Measurements from ENCODE around the gene TRPM8.
"Not testable (repeated sequence)": the region's sequence is repeated elsewhere in the genome, so short reads cannot be mapped to it uniquely, and the experiment has no call there.

The TRPM8 gene

DNA sequence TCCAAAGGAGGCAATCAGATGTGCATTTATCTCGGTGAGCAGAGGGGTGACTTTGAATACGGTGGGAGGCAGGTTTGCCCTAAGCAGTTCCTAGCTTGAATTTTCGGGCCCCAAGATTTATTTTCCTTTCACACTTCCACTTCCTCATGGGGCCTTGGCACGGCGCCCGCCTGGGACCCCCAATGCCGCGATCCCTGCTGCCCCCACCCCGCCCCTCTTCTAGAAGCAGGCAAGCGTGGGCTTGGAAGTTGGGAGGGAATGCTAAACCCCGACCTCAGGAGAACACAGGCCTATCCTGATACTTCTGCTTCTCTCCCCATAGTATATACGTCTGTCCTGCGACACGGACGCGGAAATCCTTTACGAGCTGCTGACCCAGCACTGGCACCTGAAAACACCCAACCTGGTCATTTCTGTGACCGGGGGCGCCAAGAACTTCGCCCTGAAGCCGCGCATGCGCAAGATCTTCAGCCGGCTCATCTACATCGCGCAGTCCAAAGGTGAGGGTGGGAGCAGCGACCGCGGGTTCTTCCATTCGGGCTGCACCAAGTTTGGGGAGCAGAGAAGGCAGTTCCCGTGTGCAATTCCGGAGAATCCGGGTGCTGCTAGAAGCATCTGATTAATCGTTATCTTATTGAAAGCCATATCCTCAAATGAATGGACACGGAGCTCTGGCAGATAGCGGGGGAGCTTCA is 21.6 kb downstream of the TRPM8 start:
- peak in 1 of 2 experiments; percentile 10 for DNase-seq

DNA sequence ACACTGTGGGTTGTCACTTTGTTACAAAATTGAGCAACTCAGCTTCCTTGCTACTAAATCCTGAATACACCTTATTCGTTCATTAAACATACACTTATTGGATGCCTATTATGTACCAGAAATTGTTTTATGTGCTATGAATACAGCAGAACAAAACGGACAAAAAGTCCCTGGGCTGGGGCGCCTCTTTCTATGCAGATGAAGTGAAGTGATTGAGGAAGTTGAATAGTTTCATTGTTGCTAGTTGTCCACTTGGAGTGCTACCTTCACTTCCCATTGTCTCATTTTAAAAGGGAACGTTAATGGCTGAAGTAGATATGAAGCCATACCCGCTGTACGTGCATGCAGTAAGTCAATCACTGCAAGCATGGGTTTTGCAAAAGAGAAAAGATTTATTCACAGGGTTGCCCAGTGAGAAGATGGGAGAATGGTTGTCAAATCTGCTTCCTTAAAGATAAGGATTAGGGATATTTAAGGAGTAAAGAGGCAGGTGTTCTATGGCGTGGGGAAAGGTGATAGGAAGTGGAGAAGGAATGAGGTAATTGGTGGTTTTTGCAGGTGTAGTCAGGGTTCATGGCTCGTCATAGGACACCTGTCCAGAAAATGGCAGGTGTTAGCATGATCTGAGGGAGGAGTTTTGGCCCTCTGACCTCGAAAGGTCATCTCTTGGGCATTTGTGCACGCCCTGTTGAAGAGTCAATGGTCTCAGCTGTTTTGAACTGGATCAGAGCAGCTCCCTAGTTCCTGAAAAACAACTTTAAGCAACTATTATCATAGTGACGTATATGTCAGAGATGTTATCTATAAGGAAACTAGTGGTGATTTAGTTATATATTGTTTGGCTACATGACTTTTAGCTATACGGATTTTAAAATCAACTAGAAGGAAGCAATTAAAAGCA is 23.5 kb downstream of the TRPM8 start:
- DNase-seq: no peak

DNA sequence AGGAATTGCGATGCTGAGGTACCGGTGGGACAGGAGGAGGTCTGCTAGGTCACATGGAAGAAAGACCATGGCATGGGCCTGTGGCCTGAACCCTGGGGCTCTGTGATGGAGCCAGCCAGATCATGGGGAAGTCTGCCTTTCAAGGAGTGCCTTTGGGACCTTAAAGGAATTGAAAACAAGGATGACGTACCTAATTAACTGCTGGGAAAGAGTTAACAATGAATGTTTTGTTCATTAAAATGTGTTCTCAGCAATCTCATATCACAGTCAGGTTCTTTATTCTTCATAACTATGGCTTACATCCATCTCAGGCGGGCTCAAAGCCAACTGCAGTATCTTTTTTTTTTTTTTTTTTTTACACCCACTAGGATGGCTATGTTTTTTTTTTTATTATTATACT is 25.6 kb downstream of the TRPM8 start:
- no peak for DNase-seq

DNA sequence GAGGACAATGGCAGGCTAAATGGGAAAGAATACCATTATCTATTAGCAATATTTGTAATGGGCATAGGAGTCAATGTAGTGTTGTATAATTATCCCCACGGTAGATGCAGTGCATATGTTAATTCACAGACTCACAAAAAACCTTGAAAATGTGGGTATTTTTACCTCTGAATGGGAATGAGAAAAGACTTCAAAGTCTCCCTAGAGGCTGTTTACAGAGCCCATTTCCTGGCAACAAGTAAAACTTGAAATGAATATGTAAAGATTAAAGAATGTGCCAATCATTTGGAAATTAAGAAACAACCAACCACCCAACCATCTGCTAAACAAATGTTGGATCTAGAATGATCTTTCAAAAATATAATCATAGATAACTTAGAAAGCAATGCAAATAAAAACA is 27.1 kb downstream of the TRPM8 start:
- no peak for DNase-seq

DNA sequence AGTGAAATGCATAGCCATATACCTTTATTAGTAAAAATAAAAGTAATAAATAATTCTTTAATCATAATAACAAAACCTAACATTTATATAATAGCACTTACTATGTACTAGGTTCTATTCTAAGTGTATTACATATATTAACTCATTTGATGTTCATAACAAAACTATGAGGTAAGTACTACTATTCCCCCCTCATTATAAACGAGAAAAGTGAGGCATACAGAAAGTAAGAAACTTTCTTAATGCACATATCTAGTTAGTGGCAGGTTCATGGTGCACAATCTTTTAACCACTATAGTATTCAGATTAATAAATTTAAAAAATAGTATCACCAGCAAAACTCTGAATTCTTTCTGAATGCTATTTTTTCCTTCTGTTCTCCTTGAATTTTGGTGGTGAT is 27.5 kb downstream of the TRPM8 start:
- DNase-seq: no peak

DNA sequence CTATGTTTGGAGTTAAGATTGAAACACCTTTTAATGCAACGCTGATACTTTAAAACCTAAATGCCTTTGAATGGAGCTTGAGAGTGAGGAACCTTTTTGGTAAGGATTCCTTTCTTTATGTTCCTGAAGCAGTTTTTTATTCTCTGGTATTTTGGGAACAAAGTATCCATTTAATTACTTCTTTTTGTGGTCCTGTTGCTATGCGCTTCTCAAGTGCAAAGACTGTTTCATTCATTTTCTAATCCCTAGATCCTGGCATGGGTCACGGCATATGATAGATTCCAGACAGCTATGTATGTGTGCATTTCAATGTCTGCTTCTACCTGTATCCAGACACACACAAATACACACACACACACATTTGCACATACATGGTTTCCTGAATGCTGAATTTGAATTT is 28.0 kb downstream of the TRPM8 start:
- no peak for DNase-seq

DNA sequence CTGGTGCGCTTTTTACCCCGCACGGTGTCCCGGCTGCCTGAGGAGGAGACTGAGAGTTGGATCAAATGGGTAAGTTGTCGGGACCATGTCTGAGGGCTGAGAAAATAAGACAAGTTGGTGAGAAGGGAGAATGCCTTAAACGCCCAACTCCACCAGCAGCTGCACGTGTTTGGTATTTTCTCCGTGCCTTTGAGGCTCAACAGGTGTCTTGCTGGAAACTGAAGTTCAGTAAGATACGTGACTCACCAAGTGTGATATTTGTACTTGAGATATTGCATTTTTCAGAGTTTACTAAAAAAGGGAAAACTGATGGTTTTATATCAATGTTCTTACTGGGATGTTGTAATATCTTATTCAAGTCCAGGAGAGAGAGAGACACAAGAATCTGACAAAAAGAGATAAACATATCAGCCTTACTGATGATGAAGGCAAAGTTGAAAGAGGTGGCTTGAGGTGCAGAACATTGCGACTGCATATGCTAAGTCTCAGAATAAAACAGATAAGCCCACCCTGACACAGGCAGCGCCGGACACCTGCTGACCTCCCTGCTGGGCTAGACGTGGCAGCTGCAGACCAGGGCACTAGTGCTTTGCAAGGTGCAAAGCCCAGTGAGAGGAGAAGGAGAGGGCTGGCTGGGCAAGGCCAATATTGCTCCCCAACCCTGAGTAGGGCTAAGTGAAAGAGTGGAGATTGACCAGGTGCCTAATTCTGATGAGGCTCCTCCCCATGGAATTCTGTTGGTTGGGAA is 33.1 kb downstream of the TRPM8 start:
- DNase-seq: no peak

DNA sequence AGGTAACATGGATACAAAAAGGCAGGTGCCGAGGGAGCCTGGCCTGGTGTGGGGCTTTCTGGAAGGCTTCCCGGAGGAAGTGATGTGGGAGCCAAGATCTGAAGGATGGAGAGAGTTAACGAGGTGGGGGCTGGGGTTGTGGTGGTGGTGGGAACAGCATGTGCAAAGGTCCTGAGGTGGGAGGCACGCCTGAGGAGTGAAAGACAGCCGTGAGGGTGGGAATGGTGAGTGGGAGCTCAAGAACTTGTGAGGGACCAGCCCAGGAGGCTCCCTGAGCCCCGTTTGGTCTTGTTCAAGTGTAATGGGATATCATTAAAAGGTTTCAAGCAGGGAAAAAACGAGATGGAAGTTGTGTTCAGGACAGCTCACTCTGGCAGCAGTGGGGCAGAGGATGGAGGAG is 35.2 kb downstream of the TRPM8 start:
- DNase-seq: no peak

DNA sequence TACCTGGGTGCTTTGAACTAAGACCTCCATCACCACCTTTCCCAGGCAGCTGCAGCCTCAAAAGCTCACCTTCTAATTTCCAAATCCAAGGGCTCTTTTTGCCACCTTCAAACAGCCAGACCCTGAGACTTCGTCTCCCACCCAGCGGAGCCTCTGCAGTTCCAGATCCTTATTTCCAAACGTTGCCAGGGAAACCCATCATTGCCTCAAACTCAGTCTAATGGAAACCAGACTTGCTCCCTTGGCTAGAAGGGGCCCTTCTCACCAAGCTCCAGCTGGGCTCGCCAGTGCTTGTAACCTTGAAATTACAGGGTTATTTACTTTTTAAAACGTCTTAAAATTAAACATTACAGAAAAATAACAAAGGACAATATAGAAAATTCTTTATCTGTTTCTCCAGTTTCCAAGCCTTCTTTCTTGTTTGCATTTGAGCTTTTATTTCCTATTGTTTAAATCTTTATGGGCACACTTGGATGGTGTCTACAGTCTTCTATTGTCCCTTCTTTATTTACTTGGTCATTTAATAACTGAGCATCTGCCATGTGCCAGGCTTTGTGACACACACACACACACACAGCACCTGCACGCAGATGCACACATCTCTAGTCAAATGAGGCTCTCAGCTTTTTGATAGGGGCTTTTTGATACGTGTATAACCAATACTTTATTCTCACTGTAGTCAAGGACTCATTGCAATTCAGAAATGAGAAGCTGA is 36.1 kb downstream of the TRPM8 start:
- DNase-seq: no peak

DNA sequence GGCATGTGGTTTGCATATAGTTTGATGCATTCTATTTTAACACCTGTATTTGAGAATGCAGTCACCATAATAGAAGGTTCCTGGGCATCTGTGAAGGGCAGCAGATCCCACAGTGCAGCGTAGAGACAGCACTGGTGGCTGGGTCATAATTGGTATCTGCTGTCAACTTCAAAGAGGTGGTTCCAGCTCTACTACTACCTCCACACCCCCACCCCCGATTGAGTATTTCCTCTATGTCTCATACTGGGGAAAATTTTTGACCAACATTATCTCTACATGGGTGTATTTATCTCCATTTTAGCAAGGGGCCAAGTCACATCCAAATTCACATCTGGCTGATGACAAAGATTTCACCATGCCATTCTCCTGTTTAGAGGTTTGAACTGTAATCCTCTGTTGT is 43.0 kb downstream of the TRPM8 start:
- DNase-seq: no peak

DNA sequence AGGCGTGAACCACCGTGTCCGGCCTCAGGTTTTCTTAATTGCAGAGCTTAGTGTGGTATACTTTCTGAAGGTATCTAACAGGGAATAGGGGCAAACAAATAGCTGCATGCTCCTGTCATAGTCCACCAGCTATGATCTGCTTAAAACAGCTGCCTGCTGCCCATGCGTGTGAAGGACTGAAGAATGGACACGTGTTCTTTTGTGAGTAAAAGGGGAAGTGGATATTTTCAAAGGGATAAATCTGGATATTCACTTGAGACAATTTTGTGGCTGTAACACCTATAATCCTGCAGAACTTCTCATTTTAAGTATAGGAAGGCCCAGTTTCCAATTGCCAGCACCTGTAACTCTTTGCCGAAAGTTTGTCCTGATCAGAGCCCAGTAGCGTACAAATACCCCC is 44.7 kb downstream of the TRPM8 start:
- DNase-seq: no peak

DNA sequence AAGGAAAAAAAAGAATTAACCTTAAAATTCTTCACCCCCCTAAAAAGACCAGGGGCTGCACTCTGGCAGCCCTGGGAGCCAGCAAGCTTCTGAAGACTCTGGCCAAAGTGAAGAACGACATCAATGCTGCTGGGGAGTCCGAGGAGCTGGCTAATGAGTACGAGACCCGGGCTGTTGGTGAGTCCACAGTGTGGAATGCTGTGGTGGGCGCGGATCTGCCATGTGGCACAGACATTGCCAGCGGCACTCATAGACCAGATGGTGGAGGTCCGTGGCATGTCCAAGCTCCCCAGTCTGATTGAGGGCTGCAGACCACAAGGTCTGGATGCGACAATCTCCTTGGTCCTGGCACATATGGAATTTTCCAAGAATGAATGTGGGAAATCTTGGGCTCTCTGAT is 47.4 kb downstream of the TRPM8 start:
- DNase-seq: no peak

DNA sequence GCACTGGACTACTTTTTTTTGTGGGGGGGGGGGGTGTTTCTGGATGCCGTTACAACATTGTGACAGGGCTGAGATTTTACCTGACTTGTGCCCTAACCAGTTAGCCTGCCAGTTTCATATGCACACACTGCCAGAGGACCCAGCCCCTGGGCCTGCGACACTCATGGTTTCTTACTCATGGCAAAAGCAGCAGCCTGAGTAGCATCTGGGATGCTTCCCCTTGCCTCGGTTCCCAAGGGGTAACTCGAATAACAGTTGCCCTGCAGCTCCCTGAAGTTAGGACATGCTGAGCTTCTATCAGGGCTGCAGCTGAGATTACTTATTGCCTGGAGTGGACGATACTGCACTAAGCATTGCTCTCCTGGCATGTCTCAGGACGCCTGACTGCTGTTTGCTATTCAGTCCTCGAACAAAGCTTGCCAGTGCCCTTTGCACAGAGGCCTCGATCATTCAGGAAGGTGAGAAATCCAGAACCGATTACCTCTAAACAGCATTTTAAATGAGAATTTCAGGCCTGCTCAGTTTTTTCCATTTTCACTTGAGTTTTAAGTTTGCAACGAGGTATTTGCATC is 47.9 kb downstream of the TRPM8 start:
- DNase-seq: no peak

DNA sequence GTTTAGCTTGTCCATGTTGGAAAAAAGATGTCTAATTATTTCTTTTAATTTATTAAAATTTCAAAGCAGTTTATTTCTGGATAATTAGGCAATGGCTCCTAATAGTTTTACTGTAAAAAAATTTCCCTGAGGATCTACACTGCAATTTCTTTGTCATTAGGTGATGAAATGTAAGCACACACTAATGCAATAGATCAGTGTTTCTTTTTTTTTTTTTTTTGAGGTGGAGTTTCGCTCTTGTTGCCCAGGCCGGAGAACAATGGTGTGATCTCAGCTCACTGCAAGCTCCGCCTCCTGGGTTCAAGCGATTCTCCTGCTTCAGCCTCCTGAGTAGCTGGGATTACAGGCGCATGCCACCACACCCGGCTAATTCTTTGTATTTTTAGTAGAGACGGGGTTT is 48.5 kb downstream of the TRPM8 start:
- DNase-seq: not testable (repeated sequence)

DNA sequence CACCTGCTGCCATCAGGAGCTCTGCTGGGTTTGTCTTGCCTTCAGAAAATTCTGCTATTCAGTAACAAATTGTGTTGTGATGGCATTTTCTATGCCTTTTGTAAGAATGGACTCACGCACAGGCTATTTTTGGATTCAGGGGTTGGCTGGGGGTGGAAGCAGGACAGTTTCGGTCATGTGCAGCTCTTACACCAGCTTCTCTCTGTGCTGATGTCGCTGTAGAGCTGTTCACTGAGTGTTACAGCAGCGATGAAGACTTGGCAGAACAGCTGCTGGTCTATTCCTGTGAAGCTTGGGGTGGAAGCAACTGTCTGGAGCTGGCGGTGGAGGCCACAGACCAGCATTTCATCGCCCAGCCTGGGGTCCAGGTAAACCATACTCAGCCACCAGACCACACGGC is 49.2 kb downstream of the TRPM8 start:
- DNase-seq: no peak

DNA sequence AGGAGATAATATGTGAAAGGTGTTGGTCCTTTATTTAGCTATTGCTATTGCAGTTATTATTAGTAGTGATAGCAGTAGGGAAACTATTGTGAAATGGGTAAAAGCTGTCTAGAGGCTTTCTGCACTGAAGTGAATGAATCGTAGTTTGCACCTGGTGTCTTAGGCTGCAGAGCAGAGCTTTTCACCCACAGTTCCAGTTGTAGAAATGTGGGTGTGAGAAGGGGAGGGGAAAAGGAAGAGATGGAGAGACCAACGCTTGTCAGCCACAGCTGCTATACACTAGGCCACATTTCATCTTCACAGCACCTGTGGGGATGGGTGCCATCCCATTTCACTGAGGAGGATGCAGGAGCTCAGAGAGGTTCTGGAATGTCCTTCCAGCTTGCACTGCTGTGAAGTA is 50.0 kb downstream of the TRPM8 start:
- no peak for DNase-seq

DNA sequence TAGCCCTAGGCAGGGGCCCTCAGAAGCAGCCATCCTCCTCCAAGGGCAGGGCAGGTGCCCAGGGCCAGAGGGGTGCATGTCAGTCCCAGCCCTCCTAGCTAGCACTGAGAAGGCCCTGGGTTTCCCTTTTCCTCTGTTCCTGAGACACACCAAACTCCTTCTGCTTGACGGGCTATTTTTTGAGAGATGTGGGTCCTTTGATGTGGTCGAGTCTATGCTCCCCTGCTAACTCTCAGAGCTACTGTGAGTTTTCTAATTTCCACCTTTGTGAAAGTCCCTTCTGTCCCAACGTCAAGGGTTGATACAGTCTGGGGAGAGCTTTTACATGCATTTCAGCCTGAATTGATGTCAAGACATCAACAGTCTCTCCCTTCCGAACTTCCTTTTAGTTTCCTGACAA is 51.4 kb downstream of the TRPM8 start:
- DNase-seq: no peak

DNA sequence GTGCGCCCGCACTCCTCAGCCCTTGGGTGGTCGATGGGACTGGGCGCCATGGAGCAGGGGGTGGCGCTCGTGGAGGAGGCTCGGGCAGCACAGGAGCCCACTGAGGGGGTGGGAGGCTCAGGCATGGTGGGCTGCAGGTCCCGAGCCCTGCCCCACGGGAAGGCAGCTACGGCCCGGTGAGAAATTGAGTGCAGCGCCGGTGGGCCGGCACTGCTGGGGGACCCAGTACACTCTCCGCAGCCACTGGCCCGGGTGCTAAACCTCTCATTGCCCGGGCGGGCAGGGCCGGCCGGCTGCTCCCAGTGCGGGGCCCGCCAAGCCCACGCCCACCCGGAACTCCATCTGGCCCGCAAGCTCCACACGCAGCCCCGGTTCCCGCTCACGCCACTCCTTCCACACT is 55.3 kb downstream of the TRPM8 start:
- DNase-seq: not testable (repeated sequence)

DNA sequence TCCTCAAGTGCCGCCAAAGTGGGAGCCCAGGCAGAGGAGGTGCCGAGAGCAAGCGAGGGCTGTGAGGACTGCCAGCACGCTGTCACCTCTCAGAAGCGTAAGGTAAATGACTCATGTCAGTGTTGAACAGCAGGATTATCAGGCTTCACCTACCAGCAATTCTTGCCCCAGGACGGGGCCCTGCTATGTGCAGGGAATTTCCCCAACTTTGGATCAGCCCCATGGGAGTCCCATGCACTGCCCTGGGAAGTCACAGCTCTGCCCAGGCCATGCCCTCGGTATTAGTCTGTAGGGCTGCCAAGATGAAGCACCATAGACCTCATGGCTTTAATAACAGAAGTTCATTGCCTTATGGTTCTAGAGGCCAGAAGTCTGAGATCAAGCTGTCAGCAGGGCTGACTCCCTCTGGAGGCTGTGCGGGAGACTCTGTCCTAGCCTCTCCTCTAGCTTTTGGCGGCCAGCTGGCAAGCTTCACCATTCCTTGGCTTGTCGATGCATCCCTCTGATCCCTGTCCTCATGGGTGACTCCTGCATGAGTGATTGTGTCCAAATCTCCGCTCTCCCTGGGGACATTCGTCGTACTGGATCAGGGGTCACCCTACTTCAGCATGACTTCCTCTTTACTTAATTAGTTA is 55.9 kb downstream of the TRPM8 start:
- no peak for DNase-seq

DNA sequence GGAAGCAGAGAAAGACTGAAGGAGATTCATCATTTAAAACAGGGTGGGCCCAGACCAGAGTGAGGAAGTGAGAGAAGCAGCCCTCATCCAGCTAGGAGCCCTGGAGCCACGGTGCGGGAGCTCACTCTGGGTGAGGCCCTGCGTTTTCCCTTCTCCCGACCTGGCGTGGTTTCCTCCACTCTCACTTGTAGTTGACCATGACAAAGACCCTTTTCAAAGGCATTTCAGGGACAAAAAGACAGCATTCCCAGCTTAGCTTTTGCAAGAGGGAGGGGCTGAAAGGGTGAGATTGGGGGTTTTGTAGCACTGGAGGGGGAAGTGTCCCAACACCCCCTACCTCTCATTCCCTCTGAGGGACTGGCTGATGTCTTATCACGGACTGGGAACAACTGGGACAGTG is 56.6 kb downstream of the TRPM8 start:
- DNase-seq: no peak

DNA sequence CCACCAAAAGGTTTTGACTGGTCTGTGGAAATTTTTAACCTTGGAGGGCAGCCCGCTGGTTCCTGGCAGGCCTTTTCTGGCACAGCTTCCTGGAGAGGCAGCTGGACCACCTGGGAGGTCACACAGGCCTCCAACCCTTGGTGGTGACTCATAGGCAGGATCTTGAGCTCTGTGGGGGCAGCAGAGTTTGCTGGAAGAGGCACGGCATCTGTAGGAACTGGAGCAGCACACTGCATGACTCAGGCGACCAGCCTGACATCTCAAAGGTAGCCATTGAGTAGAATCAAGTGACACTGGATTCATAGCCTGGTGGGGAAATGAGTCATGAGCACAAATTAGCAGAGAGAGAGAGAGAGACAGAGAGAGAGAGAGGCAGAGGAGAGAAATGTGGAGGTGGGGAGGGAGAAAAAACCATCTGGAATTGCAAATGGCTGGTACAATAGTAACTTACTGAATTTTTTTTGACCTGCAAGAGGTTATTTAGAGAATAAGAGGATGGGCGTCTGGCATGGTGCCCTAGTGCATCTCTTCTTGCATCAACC is 57.4 kb downstream of the TRPM8 start:
- no peak for DNase-seq

DNA sequence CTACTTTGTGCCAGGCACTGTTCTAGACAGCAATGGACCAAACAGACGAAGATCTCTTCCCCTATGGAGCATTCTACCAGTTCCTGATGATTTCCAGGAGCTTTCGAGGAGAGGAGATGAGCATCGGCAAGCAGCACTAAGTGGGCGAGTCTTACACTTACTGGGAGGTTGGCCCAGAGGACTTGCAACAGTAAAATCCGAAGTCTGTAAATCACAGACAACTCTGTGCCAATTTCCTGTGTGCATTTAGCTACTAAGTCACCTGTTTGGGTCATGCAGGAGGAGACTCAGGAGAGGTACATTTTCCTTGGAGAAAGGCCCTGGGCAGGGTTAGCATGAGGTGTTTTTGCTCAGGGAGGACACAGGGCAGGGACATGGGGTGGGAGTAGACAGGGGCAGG is 58.9 kb downstream of the TRPM8 start:
- no peak for DNase-seq
